SW480 (cell line): ENCODE data around the gene GALE.
"Not testable (repeated sequence)": the region's sequence is repeated elsewhere in the genome, so short reads cannot be mapped to it uniquely, and the experiment has no call there.

Source experiments
- DNase-seq: peaks from one replicate; pipeline ENCODE4 v3.0.0-alpha.2; 2016; ENCODE audit warnings: low spot score

GALE gene

DNA sequence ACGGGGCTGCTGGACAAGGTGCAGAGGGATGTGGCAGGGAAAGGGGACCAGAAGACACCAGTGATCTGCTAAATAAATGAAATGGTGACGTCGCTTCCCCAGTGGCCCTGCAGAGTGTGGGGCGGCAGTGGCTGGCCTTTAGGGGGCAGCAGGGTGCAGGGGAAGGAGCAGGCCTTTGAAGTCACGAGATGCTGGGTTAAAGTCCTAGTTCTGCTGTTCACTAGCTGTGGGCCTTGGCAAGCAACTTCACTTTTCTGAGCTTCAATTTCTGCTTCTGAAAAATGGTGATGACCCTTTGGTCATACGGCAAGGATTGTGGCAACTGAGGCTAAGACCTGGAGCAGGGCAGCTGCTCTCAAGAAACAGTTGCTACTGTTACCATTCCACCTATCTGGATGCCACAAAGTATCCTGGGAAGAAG, 9.2 kb upstream of the GALE start:
- DNase-seq, result peak; percentile 78

DNA sequence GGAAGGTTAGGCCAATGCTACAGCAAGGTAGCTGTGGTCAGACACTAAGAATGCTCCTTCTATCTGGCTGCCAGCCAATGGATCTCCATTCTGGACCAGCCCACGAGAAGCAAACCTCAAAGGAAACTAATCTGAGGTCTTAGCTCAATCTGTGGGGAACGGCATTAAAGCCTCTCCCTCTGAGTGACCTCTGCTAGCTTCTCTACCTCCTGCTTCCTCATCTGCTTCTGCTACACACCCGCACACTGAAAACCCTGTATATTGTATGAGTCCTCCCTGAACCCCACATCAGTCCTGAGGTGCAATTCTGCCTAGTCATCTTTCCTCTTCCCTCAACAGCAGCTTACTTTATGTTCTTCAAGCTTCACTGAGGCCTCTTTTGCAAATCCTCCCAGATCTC, 6.9 kb upstream of the GALE start:
- DNase-seq, result no peak

DNA sequence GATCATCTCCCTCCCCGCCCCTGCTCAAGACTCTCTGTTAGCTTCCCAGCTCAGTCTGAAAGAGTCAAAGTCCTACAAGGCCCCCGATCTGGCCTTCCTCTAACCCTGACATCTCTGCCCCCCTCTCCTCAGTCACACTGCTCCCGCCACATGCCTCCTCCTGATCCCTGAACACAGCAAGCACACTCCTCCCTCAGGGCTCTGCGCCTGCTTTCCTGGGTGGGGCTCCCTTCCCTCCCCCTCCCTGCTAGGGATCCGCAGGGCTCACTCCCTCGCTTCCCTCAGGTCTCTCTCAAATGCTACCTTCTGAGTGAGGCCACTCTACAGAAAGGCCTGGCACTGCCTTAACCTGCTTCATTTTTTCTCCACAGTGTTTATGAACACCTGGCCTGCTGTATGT, 5.7 kb upstream of the GALE start:
- no peak for DNase-seq

DNA sequence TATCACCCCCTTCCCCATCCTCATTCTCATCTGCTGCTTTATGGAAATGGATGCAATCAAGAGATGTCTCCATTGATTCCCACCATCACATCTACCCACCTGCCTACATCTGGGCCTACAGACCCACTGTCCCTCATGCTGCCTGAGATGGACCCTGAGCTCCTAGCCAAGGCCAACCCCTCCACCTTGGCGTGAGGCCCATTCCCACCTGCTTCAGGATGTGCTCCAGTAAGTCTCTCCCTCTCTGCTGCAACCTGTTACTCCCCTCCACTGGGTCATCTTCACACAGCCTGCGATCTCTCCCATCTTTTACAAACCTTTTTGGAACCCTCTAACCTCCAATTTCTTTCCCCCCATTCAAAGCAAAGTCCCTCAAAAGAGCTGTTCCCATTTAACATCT, 4.5 kb upstream of the GALE start:
- no peak for DNase-seq

DNA sequence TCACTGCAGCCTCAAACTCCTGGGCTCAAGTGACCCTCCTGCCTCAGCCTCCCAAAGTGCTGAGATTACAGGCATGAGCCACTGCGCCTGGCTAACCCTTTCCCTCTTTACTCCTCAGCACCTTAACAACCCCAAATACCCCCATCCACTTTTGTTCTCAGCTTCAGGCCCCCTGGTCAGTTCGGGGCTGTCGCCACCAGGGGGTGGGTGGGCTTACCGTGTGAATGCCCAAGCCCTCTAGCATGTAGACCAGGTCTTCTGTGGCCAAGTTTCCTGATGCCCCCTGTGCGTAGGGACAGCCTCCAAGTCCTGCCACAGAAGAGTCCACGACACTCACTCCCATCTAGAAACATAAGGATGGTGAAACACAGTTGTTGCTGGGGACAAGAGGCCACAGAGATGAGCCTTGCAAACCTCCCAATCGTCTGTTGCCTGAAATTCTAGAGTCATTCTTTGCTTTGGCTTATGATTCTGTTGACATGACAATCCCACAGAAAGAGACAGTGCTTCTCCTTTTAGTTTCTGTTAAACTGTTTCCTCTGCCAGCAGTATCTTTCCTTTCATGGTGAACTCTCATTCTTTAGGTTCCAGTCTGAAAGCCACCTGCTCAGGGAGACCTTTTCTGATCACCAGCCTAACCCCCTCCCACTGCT, 3.8 kb upstream of the GALE start:
- DNase-seq, result no peak

DNA sequence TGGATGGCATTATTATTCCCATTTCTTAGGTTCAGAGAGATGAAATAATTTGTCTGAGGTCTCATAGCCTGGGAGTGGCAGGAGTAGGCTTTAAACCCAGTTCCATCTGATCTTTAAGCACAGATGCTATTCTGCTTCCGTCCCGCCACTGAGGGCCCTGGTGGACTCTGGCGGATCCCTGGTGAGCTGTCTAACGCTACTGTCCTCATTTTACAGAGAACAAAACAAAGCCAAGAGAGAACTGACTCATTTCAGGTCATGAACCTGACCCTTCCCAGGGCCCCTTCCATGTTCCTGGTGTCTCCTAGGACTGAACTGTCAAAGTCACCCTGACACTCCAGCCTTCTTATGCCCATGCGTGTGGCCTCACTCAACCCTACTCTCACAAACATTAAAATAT, 3.1 kb upstream of the GALE start:
- DNase-seq, result no peak

DNA sequence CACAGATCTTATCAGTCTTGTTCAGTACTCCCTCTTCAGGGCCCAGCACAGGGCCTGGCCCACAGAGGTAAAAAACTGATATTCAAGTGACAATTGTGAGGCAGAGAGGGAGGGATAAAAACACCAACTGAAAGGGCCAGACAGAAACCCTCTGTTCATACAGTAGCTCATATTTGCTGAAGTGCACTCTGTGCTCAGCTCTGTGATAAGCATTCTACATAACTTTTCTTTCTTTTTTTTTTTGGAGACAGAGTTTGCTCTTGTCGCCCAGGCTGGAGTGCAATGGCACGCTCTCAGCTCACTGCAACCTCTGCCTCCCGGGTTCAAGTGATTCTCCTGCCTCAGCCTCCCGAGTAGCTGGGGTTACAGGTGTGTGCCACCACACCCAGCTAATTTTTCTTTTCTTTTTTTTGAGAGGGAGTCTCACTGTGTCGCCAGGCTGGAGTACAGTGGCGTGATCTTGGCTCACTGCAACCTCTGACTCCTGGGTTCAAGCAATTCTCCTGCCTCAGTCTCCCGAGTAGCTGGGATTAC, 2.3 kb upstream of the GALE start:
- DNase-seq, result not testable (repeated sequence)

DNA sequence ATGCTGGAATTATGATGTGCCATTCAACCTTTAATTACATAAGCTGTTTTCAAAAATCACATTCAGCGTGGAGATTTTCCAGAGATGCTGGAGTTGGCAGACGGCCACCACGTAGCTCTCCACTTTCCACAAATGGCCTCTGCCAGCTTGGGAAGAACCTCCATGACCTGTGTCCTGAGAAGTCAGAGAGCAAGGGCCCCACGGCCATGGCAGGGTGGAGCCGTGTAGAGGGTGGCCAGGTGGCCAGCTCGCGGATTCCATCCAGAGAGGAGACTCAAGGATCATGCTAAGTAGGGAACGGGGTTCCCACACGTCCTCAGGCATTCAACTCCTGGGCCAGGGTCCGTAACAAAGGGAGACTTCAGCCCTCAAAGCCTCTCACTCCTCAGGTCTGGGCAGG, 1.3 kb upstream of the GALE start:
- DNase-seq, result no peak

DNA sequence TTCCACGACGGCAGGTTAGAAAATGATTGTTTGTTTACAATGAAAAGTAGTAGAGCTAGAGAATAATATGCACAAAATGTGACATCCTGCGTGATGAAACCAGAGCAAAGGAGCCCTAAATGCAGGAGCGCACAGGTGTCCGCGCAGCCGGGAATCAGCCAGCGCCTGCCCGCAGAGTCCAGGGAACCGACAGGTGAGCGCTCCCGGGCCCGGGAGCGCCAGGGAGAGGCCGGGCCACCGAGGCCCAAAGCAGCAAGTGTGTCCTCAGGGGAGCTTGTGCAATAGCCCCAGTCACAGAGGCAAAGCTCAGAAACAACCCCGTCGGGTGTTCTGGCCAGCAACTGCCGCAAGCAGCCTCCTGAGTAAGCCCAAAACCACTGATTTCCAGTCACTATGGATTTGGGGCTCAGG, 789 bp upstream of the GALE start:
- no peak for DNase-seq

DNA sequence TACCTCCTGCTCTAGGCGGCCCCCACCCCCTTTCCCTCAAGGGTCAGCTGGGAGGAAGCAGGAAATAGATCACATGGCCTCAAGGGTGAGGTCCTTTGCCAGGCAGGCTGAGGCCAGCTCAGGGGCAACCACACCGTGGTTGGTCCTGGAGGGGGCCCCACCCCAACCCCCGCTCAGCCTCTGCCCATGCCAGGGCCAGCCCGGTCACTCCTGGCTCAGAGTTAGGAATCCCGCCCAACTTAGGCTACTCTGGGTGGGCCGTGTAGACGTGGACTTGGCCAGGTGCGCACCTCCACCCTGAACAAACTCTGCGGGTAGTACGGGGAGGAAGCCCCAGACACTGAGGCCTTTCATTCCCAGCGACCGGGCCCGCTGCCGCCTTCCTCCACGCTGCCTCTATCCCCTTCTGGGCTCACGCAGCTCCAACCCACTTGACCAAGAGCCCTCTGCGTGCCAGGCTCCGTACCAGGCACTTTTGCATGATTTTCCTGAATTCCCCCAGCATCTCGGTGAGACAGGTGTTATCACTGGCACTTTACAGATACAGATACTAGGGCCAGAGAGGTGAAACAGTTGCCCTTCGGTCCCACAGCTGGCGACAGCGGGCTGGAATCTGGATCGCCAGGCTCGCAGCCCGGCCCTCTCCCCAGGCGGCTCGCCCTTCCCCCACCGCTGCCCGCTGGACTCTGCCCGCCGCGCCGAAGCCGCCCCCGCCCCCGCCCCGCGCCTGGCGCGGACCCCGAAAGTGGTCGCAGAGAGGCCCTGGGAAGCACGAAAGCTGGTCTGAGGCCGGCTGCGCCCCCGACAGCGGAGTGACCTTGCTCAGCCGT, 769 bp downstream of the GALE start:
- DNase-seq, result peak; percentile 92

DNA sequence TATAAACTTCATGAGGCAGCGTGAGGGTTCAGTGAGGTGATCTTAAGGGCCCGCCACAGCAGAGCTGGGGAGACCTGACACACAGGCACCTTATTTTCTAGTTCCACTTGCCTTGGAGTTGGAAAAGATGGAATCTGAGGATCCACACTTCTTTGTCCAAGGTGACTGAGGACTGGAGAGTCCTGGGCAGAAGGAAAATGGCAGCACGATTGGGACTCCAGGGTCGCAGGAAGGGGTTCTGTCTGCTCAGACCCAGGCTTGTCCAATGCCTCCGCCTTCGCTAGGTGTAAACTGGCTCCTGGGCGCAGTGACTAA, 1.3 kb downstream of the GALE start:
- no peak for DNase-seq

DNA sequence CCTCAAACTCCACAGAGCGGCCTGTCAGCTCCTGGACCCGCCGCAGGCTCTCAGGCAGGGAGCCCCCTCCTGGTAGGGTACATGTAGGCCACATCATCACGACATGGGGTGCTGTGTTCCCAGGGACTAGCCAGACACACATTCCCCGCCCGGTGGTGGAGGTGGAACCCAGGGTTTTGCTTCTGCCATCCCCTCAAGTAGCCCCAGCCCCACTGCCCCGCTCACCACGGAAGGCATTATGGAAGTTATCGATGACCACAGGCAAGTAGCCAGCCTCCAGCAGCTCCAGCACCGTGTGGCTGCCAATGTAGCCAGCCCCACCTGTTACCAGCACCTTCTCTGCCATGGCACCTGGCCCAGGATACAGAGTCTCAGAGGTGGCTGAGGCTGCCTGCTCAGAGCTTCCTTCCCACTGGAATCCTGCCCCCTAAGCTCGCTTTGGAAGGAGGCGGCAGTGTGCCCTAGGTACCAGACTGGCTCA, 1.9 kb downstream of the GALE start:
- no peak for DNase-seq

DNA sequence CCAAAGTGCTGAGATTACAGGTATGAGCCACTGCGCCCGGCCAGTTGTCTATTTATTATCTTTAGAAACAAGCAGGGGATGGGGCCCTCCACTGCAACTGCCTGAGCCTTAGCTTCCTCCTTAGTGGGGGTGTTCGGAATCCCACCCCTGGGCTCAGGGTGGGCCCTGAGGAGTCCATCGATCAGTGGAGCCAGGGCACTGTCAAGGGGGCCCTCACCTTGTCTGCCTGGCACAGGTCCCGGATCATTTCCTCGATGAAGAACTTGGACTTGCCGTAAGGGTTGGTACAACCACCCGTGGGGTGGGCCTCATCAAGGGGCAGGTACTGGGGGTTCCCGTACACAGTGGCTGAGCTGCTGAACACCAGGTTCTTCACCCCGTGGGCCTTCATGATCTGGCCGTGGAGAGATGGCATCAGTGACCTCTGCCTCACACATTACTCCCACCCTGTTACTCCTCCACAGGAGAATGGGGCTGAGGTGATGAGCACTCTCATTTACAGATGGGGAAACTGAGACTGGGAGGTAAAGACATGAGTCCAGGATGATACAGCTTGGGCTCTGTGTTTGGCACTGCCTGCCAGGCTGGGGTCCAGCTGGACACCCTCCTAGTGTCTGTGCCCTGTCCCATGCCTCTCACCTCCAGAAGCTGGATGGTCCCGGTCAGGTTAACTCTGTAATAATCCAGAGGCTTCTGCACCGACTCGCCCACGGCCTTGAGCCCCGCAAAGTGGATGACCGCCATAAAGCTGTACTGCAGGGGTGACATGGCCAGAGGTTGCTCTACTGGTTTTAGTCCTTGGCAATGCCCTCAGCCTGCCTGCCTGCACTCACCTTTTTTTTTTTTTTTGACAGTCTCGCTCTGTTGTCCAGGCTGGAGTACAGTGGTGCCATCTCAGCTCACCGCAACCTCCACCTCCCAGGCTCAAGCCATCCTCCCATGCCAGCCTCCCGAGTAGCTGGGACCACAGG, 2.8 kb downstream of the GALE start:
- DNase-seq, result no peak

DNA sequence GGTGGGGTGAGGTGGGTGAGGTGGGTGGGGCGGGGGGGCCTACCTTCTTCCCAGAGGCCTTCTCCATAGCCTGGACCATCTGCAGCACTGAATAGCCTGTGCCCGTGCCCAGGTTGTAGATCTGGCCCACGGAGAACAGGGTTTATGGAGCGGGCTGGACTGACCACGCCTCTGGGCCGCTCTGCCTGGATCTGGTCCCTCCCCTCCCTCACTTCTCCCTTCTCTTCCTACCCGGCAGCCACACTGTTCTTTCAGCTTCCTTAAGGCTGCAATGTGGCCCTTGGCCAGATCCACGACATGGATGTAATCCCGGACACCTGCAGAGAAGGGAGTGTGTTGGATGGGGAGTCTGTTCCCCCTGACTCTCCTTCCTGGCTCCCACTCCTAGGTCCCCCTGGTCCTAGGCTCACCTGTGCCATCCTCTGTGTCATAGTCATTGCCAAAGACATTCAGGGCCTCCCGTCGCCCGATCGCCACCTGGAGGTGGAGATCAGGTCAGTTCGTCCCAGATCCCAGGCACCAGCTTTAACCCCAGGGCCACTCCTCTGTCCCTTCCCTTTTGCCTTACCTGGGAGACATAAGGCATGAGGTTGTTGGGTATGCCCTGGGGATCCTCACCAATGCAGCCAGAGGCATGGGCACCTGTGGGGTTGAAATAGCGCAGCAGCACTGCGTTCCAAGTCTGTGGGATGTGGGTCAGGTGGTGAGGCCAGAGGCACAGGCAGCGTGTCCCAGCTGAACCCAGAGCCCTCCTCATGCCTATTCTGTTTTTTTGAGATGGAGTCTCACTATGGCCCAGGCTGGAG, 3.9 kb downstream of the GALE start:
- DNase-seq, result no peak

DNA sequence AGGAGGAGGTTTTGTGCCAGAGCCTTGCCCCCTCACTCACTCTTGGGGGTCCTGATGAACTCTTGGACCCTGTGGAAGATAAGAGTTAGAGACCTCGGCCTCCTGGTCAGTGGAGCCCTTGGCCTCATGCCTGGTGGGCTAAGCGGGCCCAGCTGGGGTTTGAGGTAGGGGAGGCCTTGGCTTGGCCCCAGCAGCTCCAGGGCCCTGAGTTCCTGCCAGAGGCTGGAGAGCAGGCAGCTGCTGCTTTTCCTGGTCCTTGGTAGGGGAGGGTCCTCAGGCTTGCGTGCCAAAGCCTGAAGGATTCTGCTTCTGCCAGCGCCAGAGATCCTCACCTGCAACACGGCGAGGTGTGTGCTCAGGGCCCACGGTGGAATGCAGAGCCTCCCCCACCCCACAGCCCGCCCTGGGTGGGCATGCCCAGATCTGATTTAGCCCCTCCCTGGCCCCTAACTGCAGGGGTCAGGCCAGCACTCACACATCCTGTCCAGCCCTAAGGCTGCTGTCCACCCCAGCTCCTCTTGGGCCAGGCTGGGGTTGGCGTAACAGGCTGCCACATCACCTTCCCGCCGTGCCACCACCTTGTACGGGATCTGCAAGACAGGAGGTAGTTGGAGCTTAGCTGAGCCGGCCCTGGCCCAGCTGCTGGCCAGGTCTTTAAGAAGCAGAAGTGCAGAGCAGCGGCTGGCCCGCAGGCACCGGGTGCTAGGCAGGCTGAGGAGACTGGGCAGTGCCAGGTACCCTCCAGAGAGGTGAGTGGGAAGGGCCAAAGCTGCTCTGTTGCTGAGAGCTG, 4.7 kb downstream of the GALE start:
- DNase-seq, result no peak

DNA sequence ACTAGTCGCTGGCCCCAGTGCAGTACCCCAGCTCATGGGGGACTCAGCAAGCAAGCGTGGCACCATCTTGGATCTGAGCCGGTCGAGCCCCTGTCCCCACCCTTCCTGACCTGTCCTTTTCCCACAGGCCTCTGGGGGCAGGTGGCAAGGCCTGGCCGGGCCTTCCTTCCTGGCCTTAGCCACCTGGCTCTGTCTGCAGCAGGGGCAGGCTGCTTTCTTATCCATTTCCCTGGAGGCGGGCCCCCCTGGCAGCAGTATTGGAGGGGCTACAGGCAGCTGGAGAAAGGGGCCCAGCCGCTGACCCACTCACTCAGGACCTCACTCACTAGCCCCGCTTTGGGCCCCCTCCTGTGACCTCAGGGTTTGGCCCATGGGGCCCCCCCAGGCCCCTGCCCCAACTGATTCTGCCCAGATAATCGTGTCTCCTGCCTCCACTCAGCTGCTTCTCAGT, 5.8 kb downstream of the GALE start:
- DNase-seq, result not testable (repeated sequence)

DNA sequence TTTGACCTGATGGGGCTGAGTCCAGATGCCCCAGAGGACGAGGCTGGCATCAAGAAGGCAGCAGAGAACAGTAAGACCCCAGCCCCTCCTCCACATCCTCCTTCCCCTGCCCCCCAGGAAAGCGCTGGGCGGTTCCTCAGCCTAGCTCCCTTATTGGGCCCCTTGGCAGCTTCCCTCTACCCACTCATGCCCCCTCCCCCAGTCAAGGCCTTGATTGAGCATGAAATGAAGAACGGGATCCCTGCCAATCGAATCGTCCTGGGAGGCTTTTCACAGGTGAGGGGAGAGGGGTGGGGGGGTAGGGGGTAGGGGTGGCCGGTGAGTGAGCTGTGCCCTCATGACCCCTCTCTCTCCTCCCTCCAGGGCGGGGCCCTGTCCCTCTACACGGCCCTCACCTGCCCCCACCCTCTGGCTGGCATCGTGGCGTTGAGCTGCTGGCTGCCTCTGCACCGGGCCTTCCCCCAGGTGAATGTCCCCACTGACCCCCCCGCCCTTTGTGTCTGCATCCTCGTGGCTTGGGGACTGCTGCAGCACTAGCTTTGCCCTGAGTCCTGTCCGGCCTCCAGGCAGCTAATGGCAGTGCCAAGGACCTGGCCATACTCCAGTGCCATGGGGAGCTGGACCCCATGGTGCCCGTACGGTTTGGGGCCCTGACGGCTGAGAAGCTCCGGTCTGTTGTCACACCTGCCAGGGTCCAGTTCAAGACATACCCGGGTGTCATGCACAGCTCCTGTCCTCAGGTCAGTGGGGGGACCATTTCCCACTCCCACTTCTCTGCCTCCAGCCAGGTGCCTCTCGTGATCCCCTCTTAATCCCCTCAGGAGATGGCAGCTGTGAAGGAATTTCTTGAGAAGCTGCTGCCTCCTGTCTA, 6.5 kb downstream of the GALE start:
- no peak for DNase-seq

DNA sequence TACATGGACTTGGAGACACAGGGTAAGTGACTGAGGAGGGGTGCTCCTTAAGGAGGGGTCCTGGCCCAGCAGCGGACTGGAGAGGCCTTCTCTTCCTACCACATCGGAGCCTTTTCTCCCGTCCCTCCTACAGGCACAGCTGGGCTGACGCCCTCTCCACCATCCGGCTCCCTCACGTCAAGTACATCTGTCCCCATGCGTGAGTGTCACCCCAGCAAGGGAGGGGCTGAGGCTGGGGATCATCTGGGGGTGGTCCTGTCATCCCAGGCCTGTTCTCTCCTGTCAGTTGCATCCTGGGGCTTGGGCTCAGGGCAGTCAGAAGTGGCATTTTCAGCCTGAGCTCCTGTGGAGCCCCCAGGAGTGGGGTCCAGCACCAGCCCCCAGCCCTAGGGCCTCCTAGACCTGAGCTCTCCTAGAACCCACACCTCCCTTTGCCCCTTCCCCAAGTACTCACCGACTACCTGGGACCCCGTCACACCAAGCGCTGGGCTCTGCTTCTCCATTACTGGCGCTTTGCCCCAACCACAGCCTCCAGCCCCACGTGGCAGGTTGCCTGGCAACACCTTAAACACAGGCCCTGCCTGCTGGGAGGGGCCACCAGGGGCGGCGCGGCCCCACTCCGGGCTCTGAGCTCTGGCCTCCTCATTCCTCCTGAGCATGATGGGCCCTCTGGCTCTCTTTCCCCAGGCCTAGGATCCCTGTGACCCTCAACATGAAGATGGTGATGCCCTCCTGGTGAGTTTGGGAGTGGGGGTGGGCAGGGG, 7.4 kb downstream of the GALE start:
- DNase-seq, result no peak
